Measurements from ENCODE around the gene THAP7.

DNA sequence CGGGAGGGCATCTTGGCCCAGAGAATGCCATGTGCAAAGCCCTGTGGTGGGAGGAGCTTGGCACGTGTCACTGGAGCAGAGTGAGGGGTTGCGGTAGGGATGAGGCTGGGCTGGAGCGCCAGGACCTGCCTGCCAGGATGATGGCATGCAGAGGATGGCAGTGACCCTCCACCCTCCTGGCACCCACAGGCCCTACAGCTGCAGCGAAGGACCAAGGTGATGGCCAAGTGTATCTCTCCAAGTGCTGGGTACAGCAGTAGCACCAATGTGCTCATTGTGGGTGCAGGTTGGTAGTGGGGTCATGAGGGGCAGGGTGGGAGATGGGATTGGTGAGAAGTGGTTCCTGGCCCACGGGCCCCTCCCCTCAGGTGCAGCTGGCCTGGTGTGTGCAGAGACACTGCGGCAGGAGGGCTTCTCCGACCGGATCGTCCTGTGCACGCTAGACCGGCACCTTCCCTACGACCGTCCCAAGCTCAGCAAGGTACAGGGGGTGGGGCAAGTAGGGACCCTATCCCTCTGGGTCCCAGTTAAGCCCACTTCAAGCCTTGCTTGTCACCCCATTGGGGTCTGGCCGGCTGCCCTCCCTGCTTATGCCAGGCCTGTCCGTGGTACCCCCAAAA lies 27.5 kb downstream of the THAP7 start:
- TF ChIP-seq EZH2 (IDR thresholded peaks at IDR 0.05; ENCODE audit: insufficient read depth, low read length): no peak
- TF ChIP-seq, protein P1, sequence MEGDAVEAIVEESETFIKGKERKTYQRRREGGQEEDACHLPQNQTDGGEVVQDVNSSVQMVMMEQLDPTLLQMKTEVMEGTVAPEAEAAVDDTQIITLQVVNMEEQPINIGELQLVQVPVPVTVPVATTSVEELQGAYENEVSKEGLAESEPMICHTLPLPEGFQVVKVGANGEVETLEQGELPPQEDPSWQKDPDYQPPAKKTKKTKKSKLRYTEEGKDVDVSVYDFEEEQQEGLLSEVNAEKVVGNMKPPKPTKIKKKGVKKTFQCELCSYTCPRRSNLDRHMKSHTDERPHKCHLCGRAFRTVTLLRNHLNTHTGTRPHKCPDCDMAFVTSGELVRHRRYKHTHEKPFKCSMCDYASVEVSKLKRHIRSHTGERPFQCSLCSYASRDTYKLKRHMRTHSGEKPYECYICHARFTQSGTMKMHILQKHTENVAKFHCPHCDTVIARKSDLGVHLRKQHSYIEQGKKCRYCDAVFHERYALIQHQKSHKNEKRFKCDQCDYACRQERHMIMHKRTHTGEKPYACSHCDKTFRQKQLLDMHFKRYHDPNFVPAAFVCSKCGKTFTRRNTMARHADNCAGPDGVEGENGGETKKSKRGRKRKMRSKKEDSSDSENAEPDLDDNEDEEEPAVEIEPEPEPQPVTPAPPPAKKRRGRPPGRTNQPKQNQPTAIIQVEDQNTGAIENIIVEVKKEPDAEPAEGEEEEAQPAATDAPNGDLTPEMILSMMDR (IDR thresholded peaks at IDR 0.05; ENCODE audit: insufficient read depth, low read depth, low read length): no peak
